ENCODE results near the gene ARHGAP26.

The ARHGAP26 gene

DNA sequence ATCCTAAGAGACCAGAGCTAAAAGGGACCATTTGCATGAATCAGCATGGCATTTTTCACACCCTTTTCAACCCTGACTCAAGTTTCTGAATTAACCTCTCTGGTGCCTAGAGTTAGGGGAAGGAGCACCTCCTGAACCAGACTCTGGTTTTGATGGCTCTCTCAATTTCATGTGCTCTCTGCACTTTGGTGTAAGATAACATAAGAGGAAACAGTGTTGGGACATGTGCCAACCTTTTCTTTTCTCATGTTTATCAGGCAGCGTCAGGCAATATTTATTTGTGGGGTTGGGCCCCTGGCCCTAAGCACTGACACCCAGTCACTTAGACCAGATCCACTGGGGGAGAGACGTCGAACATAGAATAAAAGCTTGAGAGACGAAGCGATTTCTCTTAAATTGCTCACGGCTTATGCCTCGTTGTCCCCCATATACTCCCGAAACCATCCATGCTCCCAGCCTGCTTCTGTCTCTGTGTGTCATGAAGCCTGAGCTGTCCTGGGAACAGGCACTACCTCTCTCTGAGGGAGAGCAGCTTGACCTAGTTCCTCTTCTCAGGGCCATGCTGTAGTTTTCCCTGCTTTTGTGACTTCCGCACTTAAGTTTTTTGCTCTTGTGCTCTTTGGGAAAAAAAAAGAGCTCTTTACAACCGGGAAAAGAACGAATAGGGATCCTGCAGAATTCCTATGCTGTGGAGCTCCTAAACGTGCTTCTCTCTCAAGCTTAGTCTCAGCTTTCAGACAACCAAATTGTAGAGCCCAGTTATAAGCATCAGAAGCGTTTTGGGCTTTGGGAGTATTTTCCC is 437.6 kb downstream of the ARHGAP26 start:
- DNase-seq (ENCODE audit: low spot score), result no peak

GRCh38 chr5:143208365-143208641 is 438.1 kb downstream of the ARHGAP26 start:
- no peak for DNase-seq (ENCODE audit: low spot score)

DNA sequence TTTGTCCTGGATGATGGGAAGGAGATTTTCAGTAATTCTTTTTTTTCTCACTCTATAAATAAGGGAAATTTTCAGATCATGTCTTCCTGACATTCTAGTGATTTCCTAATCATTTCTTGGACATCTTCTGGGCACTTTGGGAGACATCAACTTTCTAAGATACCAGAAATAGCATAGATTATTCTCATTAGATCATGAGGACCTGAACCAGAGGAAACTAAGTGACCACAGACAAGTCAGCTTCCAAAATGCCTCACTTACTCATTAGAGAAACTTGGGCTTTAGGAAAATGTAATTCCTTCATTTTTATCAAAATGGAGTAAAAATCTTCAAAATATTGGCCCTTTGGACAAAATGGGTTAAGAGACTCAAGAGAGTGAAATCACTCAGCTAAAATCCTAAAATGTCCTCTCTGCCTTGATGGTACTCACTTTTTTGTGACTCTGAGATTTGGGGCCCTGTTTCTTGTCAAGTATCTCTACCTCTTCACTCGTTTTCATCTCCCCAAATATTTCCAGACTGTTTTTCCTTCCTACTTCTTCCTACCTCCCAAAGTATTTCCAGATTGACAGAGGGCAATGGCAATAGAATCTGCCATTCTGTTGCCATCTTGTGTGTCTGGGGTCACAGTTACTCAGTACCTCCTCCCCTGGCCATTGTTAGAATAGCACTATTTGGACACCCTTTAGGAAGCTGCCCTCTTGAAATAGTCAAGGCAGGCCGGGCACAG is 438.8 kb downstream of the ARHGAP26 start:
- peak; percentile 37 for DNase-seq (ENCODE audit: low spot score)

DNA sequence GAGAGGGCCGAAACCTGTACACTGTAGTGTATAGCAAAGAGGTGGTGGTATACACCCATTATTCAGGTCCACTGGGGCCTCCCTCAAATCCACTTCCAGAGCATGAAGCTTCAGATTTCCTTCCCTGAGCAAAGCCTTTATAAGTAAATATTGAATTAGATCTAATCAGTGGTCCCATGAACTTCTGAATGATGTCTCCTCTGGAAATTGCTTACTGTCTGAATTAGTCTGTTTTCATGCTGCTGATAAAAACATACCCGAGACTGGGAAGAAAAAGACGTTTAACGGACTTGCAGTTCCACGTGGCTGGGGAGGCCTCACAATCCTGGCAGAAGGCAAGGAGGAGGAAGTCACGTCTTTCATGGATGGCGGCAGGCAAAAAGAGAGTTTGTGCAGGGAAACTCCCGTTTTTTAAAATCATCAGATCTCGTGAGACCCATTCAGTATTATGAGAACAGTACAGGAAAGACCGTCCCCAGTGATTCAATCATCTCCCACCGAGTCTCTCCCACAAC is 439.8 kb downstream of the ARHGAP26 start:
- DNase-seq (ENCODE audit: low spot score), result no peak

GRCh38 chr5:143210576-143210975 is 440.4 kb downstream of the ARHGAP26 start:
- DNase-seq (ENCODE audit: low spot score), result no peak

- no peak for DNase-seq (ENCODE audit: low spot score)
These were observed 442.1 kb downstream of the ARHGAP26 start for GRCh38 chr5:143212261-143212660.

GRCh38 chr5:143213231-143213850 is 443.2 kb downstream of the ARHGAP26 start:
- no peak for DNase-seq (ENCODE audit: low spot score)

DNA sequence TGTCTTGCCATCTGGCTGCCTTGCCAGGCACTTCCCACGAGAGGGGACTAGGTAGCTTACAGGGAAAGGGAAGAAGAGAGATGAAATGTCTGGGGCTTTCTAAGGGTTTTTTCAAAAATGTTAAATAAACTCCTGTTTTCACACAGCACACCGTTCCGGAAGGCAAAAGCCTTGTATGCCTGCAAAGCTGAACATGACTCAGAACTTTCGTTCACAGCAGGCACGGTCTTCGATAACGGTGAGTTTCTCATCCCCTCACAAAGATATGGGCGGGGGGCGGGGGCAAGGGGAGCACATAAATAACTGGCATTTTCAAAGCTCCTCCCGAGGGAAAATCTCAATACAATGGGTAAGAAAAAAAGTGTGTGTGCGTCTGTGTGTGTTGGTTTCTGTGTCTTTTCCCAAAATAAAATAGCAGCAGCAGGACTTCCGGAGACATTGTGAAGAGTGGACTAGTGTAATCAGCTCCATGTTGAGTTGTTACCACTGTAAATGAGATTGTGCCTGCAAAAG is 443.7 kb downstream of the ARHGAP26 start:
- DNase-seq (ENCODE audit: low spot score), result no peak

DNA sequence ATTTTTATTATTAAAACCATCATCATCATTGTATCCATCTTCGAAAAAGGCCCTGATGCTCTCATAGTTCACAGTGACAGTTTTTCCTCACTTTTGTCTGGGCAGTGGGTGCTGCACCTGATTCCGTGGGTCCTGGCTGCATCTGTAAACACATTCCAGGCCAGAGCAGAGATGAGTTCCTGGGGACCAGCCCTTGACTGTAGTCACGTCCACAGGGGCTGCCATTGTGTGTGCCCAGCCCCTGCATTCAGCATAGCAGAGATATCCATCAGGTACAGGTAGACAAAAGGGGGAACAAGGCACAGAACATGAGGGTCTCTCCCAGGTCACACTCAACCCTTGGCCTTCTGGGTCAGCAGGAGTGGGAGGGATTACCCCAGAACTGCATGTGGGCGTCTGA is 444.3 kb downstream of the ARHGAP26 start:
- DNase-seq (ENCODE audit: low spot score), result no peak

DNA sequence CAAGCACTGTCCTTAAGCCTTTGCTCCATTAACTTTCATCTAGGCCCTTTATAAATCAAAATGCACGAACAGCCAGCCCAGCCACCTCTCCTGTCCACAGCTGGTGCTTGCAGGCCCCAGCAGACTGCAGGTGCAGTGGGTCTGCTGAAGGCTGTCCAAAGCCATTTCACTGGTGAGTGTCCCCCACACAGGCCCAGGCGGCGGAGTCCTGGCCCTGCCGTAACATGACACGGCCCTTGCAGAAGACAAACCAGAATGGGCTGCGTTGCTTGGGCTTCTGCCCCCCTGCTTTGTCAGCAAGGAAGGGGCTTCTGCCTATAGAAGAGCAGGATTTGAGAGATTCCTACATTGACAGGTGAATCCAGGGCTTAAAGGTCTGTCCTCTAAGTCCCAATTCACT is 444.7 kb downstream of the ARHGAP26 start:
- DNase-seq (ENCODE audit: low spot score), result no peak

GRCh38 chr5:143215690-143216089 is 445.5 kb downstream of the ARHGAP26 start:
- DNase-seq (ENCODE audit: low spot score), result no peak

- DNase-seq (ENCODE audit: low spot score), result no peak
These were observed 446.0 kb downstream of the ARHGAP26 start for GRCh38 chr5:143216211-143216610.

DNA sequence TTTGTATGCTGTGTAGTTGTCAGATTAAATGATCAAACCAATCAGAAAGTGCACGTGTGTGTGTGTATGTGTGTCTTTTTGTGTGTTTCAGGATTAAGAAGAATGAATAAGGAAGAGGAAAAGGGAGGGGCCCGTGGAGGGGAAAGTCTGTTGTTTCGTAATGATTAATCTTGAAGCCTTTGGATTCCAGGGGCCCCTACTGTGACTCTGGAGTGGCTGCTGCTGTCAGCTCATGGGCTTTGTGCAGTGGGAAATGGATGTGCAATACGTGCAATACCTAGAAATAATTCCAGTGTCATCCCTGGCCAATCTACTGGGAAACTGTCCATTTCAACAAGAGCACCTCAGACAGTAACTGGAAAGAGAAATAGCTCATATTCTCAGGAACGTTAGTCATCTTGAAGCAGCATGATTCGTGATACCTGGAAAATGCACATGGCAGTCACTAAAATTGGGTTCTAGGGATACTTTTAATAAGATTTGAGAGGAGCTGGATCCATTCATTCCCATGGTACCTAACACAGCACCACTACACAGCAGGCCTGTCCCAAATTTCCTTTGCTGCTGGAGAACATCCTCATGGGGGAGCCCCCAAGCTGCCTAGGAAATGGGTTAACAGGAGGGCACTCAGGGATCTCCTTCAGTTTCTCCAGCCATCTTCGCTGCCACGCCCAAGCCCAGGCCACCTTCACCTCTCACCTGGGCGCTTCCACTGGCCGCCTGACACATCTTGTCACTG is 447.1 kb downstream of the ARHGAP26 start:
- DNase-seq (ENCODE audit: low spot score), result no peak

DNA sequence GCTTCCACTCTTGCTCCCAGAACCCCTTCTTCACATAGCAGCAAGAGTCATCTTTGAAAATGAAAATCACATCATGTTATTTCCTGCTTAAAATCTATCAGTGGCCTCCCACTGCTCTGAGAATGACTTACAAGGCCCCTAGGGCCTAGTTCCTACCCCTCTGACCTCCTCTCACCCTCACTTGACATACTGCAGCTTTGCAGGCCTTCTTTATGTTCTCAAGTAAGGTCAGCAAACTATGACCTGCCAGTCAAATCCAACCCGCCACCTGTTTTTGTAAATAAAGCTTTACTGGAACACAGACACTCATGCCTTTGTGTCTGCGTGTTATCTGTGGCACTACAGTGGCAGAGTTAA is 447.6 kb downstream of the ARHGAP26 start:
- no peak for DNase-seq (ENCODE audit: low spot score)

- DNase-seq (ENCODE audit: low spot score), result no peak
These were observed 448.5 kb downstream of the ARHGAP26 start for GRCh38 chr5:143218517-143219170.

DNA sequence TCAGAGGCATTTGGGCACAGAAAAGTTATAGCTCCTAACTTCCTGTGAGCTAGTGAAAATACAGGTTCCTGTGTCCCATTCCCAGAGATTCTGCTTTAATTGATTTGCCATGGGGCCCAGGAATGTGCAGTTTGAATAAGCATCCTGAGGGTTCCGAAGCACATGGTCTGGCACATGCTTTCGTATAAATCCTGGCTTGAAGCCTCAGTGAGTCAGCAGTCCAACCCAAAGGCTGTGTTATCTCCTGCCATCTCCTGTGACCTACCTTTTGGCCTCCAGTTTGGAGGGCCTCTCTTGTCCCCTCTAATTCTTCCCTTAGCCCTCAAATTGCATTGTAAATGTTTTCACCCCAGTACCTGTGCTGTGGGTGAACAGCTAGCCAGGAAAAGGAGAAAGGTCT is 449.5 kb downstream of the ARHGAP26 start:
- no peak for DNase-seq (ENCODE audit: low spot score)

DNA sequence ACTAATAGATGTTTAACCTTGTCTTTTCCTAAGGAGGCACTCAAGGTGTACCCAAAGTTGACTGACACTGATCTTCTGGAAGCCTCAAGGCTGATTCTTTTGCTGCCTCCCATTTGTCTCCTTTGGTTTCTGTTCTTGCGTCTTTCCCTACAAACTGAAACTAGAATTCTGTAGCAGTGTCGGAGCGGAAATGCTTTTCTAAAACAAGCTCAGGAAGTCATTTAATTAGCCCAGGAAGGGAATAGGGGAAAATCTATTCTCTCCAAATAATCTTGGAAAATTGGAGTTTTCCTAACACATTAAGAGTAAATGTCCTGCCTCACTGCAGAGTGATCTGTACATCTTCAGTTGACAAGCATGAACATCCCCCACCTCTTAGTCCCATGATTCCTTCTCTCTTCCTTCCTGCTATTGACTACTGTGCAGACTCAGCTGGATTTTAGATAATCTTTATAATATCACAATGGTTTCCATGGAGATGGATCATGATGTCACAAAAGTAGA is 450.6 kb downstream of the ARHGAP26 start:
- no peak for DNase-seq (ENCODE audit: low spot score)

- no peak for DNase-seq (ENCODE audit: low spot score)
These were observed 452.4 kb downstream of the ARHGAP26 start for GRCh38 chr5:143222287-143223231.

DNA sequence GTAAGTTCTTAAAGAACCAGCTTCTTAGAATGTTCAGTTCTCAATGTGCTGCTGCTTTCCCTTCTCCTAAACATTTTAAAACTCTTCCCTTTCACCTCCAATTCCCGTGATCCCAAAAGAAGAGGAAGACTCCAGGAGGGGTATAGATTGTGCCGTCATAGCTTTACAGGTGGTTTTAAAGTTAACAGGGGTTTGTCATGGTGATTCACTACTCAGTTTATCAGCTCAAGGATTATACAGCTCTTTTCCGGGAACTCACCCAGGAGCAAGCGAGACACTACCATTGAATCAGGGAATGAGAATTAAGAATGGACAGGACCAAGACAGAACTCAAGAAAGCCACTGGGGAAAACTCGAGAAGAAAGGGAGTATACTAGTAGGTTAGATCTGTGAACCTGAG is 454.5 kb downstream of the ARHGAP26 start:
- no peak for DNase-seq (ENCODE audit: low spot score)

- no peak for DNase-seq (ENCODE audit: low spot score)
These were observed 455.3 kb downstream of the ARHGAP26 start for GRCh38 chr5:143225511-143225910.
